Measurements from ENCODE around the gene ZNF518A.

The ZNF518A gene

DNA sequence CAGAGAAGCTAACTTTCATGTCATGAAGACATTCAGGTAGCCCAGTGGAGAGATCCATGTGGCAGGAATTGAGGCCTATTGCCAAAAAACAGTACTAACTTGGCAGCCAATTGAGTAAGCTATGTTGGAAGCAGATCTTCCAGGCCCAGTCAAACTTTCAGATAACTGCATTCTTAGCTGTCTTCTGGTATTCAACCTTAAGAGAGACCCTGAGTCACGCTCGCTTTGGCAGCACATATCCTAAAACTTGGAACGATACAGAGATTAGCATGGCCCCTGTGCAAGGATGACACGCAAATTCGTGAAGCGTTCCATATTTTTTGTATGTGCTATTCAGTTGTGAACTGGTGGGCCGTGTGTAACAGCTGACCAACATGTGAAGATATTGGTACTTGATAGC, 17.6 kb upstream of the ZNF518A start:
- Histone ChIP-seq H3K27ac (ENCODE audit: extremely low read depth, low read depth, low read length) (no peak overlapping the region), H3K9me3 (ENCODE audit: control insufficient read depth, insufficient read depth, low read depth, low read length) (no peaks in the 10 kb centered on the region), H3K4me3 (ENCODE audit: low read depth, low read length) (no peak overlapping the region), H3K36me3 (ENCODE audit: control insufficient read depth in 2 of 2, insufficient read depth in 1 of 2, low read length in 2 of 2) (no peaks in the 10 kb centered on the region), H3K4me1 (ENCODE audit: control insufficient read depth, insufficient read depth, low read length) (no peaks in the 10 kb centered on the region)
- TF ChIP-seq ZNF571 (tag by site-specific recombination; IDR thresholded peaks at IDR 0.05) (no peak), PBX3 (CRISPR knock-in tag; IDR thresholded peaks at IDR 0.05) (no peak), ZBTB17 (tag by site-specific recombination; IDR thresholded peaks at IDR 0.05) (no peak), ZNF768 (tag by site-specific recombination; IDR thresholded peaks at IDR 0.05) (no peak), HOXA7 (CRISPR knock-in tag; IDR thresholded peaks at IDR 0.05; ENCODE audit: borderline replicate concordance) (no peak), ZNF140 (tag by site-specific recombination; IDR thresholded peaks at IDR 0.05) (no peak), ZNF704 (tag by site-specific recombination; IDR thresholded peaks at IDR 0.05) (no peak), ZNF2 (tag by site-specific recombination; IDR thresholded peaks at IDR 0.05) (no peak), ZNF426 (tag by site-specific recombination; IDR thresholded peaks at IDR 0.05) (no peak), ZBTB1 (tag by site-specific recombination; IDR thresholded peaks at IDR 0.05) (no peak), ZSCAN18 (tag by site-specific recombination; IDR thresholded peaks at IDR 0.05) (no peak), ZNF792 (tag by site-specific recombination; IDR thresholded peaks at IDR 0.05) (no peak)
- ChIA-PET CTCF (no interaction called here), POLR2A (no interaction called here)

DNA sequence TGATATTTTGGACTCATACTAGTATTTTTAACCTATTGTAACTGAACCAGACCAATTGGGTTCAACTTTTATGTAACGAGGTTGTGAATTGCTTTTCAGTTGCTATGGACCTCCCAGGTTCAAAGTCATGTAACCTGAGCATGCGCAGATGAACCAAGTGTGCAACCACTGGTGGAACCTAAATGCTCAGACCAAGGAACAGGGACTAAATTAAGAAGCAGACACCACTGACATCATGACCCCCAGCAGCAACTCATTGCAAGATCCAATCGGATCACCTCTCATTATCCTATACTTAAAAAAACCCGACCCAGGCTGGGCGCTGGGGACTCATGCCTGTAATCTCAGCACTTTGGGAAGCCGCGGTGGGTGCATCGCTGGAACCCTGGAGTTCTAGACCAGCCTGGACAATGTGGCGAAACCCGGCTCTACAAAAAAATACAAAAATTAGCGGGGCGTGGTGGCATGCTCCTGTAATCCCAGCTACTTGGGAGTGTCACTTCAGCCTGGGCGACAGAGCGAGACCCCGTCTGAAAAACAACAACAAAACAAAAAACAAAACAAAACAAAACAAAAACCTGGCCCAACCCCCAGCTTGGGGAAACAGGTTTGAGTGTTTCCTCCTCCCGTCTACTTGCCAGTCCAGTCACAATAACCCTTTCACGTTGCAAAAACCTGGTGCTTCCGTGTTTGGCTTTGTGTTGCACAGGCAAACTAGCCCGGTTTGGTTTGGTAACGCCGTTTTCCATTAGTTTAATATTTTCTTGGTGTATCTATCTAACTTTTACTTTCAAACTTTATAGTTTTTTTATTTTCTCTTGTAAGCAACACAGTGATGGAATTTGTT, 11.3 kb upstream of the ZNF518A start:
- H3K9me3 ChIP-seq (ENCODE audit: control insufficient read depth, insufficient read depth, low read depth, low read length): no peaks in the 10 kb centered on the region
- no peak overlapping the region for H3K27ac ChIP-seq (ENCODE audit: extremely low read depth, low read depth, low read length)
- H3K36me3 ChIP-seq (ENCODE audit: control insufficient read depth in 2 of 2, insufficient read depth in 1 of 2, low read length in 2 of 2): no peaks in the 10 kb centered on the region
- H3K4me3 ChIP-seq (ENCODE audit: low read depth, low read length): no peak overlapping the region
- ChIA-PET CTCF (interaction anchor here (0.7 to 1.4 kb wide), 2 partner anchors 29 to 102 kb away, joined by 3 to 7 read pairs; no protein-coding TSS in a partner anchor), POLR2A (interaction anchor here (0.8 kb wide), 1 partner anchor 29 kb away, joined by 3 read pairs; no protein-coding TSS in a partner anchor)
- H3K4me1 ChIP-seq (ENCODE audit: control insufficient read depth, insufficient read depth, low read length): no peaks in the 10 kb centered on the region
- TF ChIP-seq ZNF837 (tag by site-specific recombination; IDR thresholded peaks at IDR 0.05) (no peak), ZNF112 (tag by site-specific recombination; IDR thresholded peaks at IDR 0.05) (no peak), ZBTB20 (tag by site-specific recombination; IDR thresholded peaks at IDR 0.05) (no peak), MZF1 (tag by site-specific recombination; IDR thresholded peaks at IDR 0.05; ENCODE audit: borderline replicate concordance) (no peak), ZBTB48 (tag by site-specific recombination; IDR thresholded peaks at IDR 0.05) (no peak), EGR2 (tag by site-specific recombination; IDR thresholded peaks at IDR 0.05; ENCODE audit: low read depth) (no peak), ZNF654 (tag by site-specific recombination; IDR thresholded peaks at IDR 0.05; ENCODE audit: low read depth) (no peak), BCL11A (tag by site-specific recombination; IDR thresholded peaks at IDR 0.05; ENCODE audit: low read depth) (no peak), ZNF266 (tag by site-specific recombination; IDR thresholded peaks at IDR 0.05; ENCODE audit: low read depth) (no peak), ZNF791 (tag by site-specific recombination; IDR thresholded peaks at IDR 0.05) (no peak), ZNF211 (tag by site-specific recombination; IDR thresholded peaks at IDR 0.05; ENCODE audit: low read depth) (no peak), ZNF558 (tag by site-specific recombination; IDR thresholded peaks at IDR 0.05) (no peak)
- TF ChIP-seq, protein P1, sequence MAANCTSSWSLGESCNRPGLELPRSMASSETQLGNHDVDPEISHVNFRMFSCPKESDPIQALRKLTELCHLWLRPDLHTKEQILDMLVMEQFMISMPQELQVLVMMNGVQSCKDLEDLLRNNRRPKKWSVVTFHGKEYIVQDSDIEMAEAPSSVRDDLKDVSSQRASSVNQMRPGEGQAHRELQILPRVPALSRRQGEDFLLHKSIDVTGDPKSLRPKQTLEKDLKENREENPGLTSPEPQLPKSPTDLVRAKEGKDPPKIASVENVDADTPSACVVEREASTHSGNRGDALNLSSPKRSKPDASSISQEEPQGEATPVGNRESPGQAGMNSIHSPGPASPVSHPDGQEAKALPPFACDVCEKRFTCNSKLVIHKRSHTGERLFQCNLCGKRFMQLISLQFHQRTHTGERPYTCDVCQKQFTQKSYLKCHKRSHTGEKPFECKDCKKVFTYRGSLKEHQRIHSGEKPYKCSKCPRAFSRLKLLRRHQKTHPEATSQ (tag by site-specific recombination; IDR thresholded peaks at IDR 0.05): no peak

Measured in HEK293 (cell line).